ENCODE measurements around the gene POLR1B. TPM values are rescaled to one million over a fixed set of nuclear protein-coding genes. Genes with fewer than 3 reads are reported as not detected.
A peak's percentile ranks its signal among the peaks of the same experiment; 100 is the strongest.

The POLR1B gene
- total and polyA plus RNA-seq, 2 of the 13 experiments (the other 11 are each of a cell fraction or from before 2014, with no cell fraction given) = 18.3 to 46.0 TPM

GRCh38 chr2:112584134-112584890 lies 42.0 kb downstream of the POLR1B start, which contains the start of gene CHCHD5 (continued):
- no peak for TF ChIP-seq ISX (CRISPR knock-in tag; conservative IDR thresholded peaks at IDR 0.05)
- no peak for TF ChIP-seq CAMTA2 (CRISPR knock-in tag; IDR thresholded peaks at IDR 0.05; ENCODE audit: borderline replicate concordance)
- no peak for TF ChIP-seq ZNF260 (CRISPR knock-in tag; IDR thresholded peaks at IDR 0.05; ENCODE audit: borderline replicate concordance, low read depth)
- TF ChIP-seq NR2F6 (IDR thresholded peaks at IDR 0.05) = peak; percentile 29; the same call in 1 of the 2 replicates
- TF ChIP-seq NR2F6 (CRISPR knock-in tag; IDR thresholded peaks at IDR 0.05) = peak; percentile 43; the same call in 1 of the 2 replicates
- TF ChIP-seq ZNF770 (CRISPR knock-in tag; IDR thresholded peaks at IDR 0.05) = no peak
- TF ChIP-seq HMG20B (CRISPR knock-in tag; conservative IDR thresholded peaks at IDR 0.05) = peak; percentile 15
- TF ChIP-seq IKZF5 (CRISPR knock-in tag; IDR thresholded peaks at IDR 0.05) = peak; percentile 89; the same call in 1 of the 2 replicates
- no peak for TF ChIP-seq ZNF549 (CRISPR knock-in tag; IDR thresholded peaks at IDR 0.05)
- TF ChIP-seq NR3C1 (CRISPR knock-in tag; IDR thresholded peaks at IDR 0.05) = no peak
- peak; percentile 36 for TF ChIP-seq POLR2AphosphoS5 (IDR thresholded peaks at IDR 0.05; ENCODE audit: low read depth, low read length)
- no peak for TF ChIP-seq ZNF24 (IDR thresholded peaks at IDR 0.05)
- TF ChIP-seq PAWR (CRISPR knock-in tag; IDR thresholded peaks at IDR 0.05; ENCODE audit: borderline replicate concordance) = peak; percentile 90; the same call in 1 of the 2 replicates
- TF ChIP-seq ZNF552 (CRISPR knock-in tag; IDR thresholded peaks at IDR 0.05; ENCODE audit: borderline replicate concordance) = 0 out of 2 replicates have a peak, but pooled peaks have one; percentile 85
- TF ChIP-seq GLMP (CRISPR knock-in tag; IDR thresholded peaks at IDR 0.05; ENCODE audit: borderline replicate concordance) = no peak
- TF ChIP-seq HBP1 (CRISPR knock-in tag; IDR thresholded peaks at IDR 0.05; ENCODE audit: low read depth) = peak; percentile 70
- TF ChIP-seq ZNF367 (CRISPR knock-in tag; IDR thresholded peaks at IDR 0.05; ENCODE audit: borderline replicate concordance) = no peak
- TF ChIP-seq MLX (CRISPR knock-in tag; IDR thresholded peaks at IDR 0.05) = no peak
- TF ChIP-seq KDM4B (CRISPR knock-in tag; IDR thresholded peaks at IDR 0.05) = peak; percentile 66; the same call in 1 of the 2 replicates
- 0 out of 2 replicates have a peak, but pooled peaks have one; percentile 56 for TF ChIP-seq DMTF1 (CRISPR knock-in tag; IDR thresholded peaks at IDR 0.05)
- TF ChIP-seq POLR2G (IDR thresholded peaks at IDR 0.05; ENCODE audit: low read depth, low read length) = peak; percentile 96
- TF ChIP-seq SRY (CRISPR knock-in tag; IDR thresholded peaks at IDR 0.05) = peak; percentile 79

All from HepG2 (cell line).